Esophagus muscularis mucosa (tissue), 3 donors: Measurements from ENCODE around the gene COL5A1.

Source experiments
- CTCF ChIP-seq, 3 experiments: fragments of 200-600 bp in 2 of 3; fragments of 450-650 bp in 1 of 3; sonication (generic) in 2 of 3; IDR thresholded peaks; one replicate each; pipeline ENCODE4 v1.5.1; 2017 to 2019; ENCODE audit warnings: antibody characterized with exemption in 3 of 3, mild to moderate bottlenecking in 2 of 3, moderate library complexity in 1 of 3
- POLR2AphosphoS5 ChIP-seq, 2 donors: sonication (generic); formaldehyde crosslinking; IDR thresholded peaks; one replicate each; pipeline ENCODE4 v1.6.1; 2017; ENCODE audit warnings: antibody characterized with exemption in 2 of 2

GRCh38 chr9:134696433-134696832 is 54.8 kb downstream of the COL5A1 start:
- TF ChIP-seq CTCF (IDR thresholded peaks at IDR 0.05) (no peak), POLR2AphosphoS5 (IDR thresholded peaks at IDR 0.05) (no peak)
